GM18520 (cell line): ENCODE measurements around the gene NAALADL1.

Source experiments
- ATAC-seq: cut with Tn5 transposase; IDR thresholded peaks from one replicate; pipeline ENCODE4 v1.9.1; 2021; ENCODE audit not compliant: unreplicated experiment

Gene NAALADL1

GRCh38 chr11:65058419-65059054 is at the start of gene NAALADL1:
TSS of gene NAALADL1 (minus strand) at chr11:65058553. CDS start at chr11:65058521, 32 bp downstream.
- no peak for ATAC-seq

GRCh38 chr11:65107751-65108468 is 49.6 kb upstream of the NAALADL1 start:
- ATAC-seq = no peak

- no peak for ATAC-seq
These were observed 48.7 kb upstream of the NAALADL1 start for GRCh38 chr11:65107078-65107477.

- ATAC-seq = no peak
These were observed 46.3 kb upstream of the NAALADL1 start for GRCh38 chr11:65104628-65105027.

GRCh38 chr11:65103476-65103875 is 45.1 kb upstream of the NAALADL1 start:
- ATAC-seq = no peak

- ATAC-seq = no peak
These were observed 44.1 kb upstream of the NAALADL1 start for GRCh38 chr11:65102142-65103095.

GRCh38 chr11:65100674-65101350 is 42.5 kb upstream of the NAALADL1 start:
- ATAC-seq = no peak

- no peak for ATAC-seq
These were observed 38.6 kb upstream of the NAALADL1 start for GRCh38 chr11:65096926-65097325.

GRCh38 chr11:65095974-65096806 is 37.8 kb upstream of the NAALADL1 start, which contains the start of gene VPS51:
TSS of gene VPS51 (plus strand) at chr11:65096214. CDS start at chr11:65096251, 37 bp downstream.
- ATAC-seq = peak; percentile 59

GRCh38 chr11:65095427-65095826 is 37.1 kb upstream of the NAALADL1 start:
- no peak for ATAC-seq

- ATAC-seq = no peak
These were observed 32.3 kb upstream of the NAALADL1 start for GRCh38 chr11:65090628-65091027.

GRCh38 chr11:65089621-65090020 is 31.3 kb upstream of the NAALADL1 start:
- ATAC-seq = no peak

- ATAC-seq = no peak
These were observed 29.5 kb upstream of the NAALADL1 start for GRCh38 chr11:65087827-65088226.

GRCh38 chr11:65087216-65087615 is 28.9 kb upstream of the NAALADL1 start:
- ATAC-seq = no peak

GRCh38 chr11:65086809-65087208 is 28.5 kb upstream of the NAALADL1 start:
- no peak for ATAC-seq

- no peak for ATAC-seq
These were observed 27.1 kb upstream of the NAALADL1 start for GRCh38 chr11:65085446-65085845.

GRCh38 chr11:65084598-65085375 is 26.4 kb upstream of the NAALADL1 start:
- ATAC-seq = no peak

GRCh38 chr11:65083834-65084597 is 25.7 kb upstream of the NAALADL1 start, which contains the start of the genes CDCA5 and ZFPL1:
TSS of gene CDCA5 (minus strand) at chr11:65084040. CDS start at chr11:65083978, 62 bp downstream.
TSS of gene ZFPL1 (plus strand) at chr11:65084222. CDS start at chr11:65084699, 477 bp downstream.
- ATAC-seq = peak; percentile 75
